ENCODE data around the gene UPB1.
"Not testable (repeated sequence)": the region's sequence is repeated elsewhere in the genome, so short reads cannot be mapped to it uniquely, and the experiment has no call there.

UPB1 gene

GRCh38 chr22:24482998-24483397, 12.1 kb upstream of the UPB1 start:
- DNase-seq: no peak

- no peak for DNase-seq
These were observed 11.1 kb upstream of the UPB1 start for GRCh38 chr22:24483976-24484545.

- DNase-seq: no peak
These were observed 10.0 kb upstream of the UPB1 start for GRCh38 chr22:24485170-24485569.

- no peak for DNase-seq
These were observed 9.5 kb upstream of the UPB1 start for GRCh38 chr22:24485608-24486007.

GRCh38 chr22:24486501-24486921, 8.6 kb upstream of the UPB1 start:
- DNase-seq: no peak

- DNase-seq: no peak
These were observed 6.1 kb upstream of the UPB1 start for GRCh38 chr22:24489011-24489410.

GRCh38 chr22:24489434-24489833, 5.7 kb upstream of the UPB1 start:
- not testable (repeated sequence) for DNase-seq

GRCh38 chr22:24492391-24492790, 2.7 kb upstream of the UPB1 start:
- no peak for DNase-seq

- no peak for DNase-seq
These were observed 985 bp upstream of the UPB1 start for GRCh38 chr22:24494167-24494527.

- DNase-seq: no peak
These were observed 188 bp downstream of the UPB1 start for GRCh38 chr22:24495365-24495675.

- no peak for DNase-seq
These were observed 1.1 kb downstream of the UPB1 start for GRCh38 chr22:24496234-24496633.

- no peak for DNase-seq
These were observed 1.5 kb downstream of the UPB1 start for GRCh38 chr22:24496661-24497060.

- no peak for DNase-seq
These were observed 2.7 kb downstream of the UPB1 start for GRCh38 chr22:24497841-24498258.

- no peak for DNase-seq
These were observed 3.7 kb downstream of the UPB1 start for GRCh38 chr22:24498824-24499223.

- DNase-seq: no peak
These were observed 4.7 kb downstream of the UPB1 start for GRCh38 chr22:24499706-24500276.

- no peak for DNase-seq
These were observed 5.2 kb downstream of the UPB1 start for GRCh38 chr22:24500277-24500820.

- DNase-seq: no peak
These were observed 6.3 kb downstream of the UPB1 start for GRCh38 chr22:24501301-24502005.

GRCh38 chr22:24502034-24502433, 6.9 kb downstream of the UPB1 start:
- DNase-seq: no peak

- DNase-seq: no peak
These were observed 7.4 kb downstream of the UPB1 start for GRCh38 chr22:24502541-24502940.

GRCh38 chr22:24503137-24503842, 8.2 kb downstream of the UPB1 start:
- DNase-seq: peak; percentile 68

- no peak for DNase-seq
These were observed 8.8 kb downstream of the UPB1 start for GRCh38 chr22:24503843-24504338.

GRCh38 chr22:24504540-24504939, 9.4 kb downstream of the UPB1 start:
- no peak for DNase-seq

GRCh38 chr22:24504956-24505736, 10.0 kb downstream of the UPB1 start:
- no peak for DNase-seq
